IMR-90 (cell line): ENCODE data around the gene KDM8. TPM values are rescaled to one million over a fixed set of nuclear protein-coding genes. Genes with fewer than 3 reads are reported as not detected.

Source experiments
- ATAC-seq: fragments of 200-7000 bp; cut with Tn5 transposase; 2 replicates; pipeline ENCODE4 v1.9.1; 2020; ENCODE audit warnings: low read depth, mild to moderate bottlenecking, moderate library complexity
- BruUV-seq: library from RNA; stranded (reverse); fragments of 400-500 nt; replicated peaks from 2 replicates; lab custom pipeline; 2021; lab: Mats Ljungman, UMichigan
- CTCF ChIA-PET: fragments of 300-600 bp; formaldehyde crosslinking; extraction: SDS; loops from one replicate; lab custom pipeline; 2021; ENCODE audit warnings: antibody characterized with exemption; lab: Yijun Ruan, JAX
- POLR2A ChIA-PET: fragments of 300-600 bp; sonication (Branson Sonifier 250); formaldehyde crosslinking; loops from one replicate; lab custom pipeline; 2022; ENCODE audit warnings: antibody characterized with exemption; ENCODE audit not compliant: unreplicated experiment; lab: Charles Lee
- DNase-seq: peaks from one replicate; pipeline ENCODE4 v3.0.0; 2013
- H2AFZ ChIP-seq: replicated peaks from 2 replicates; pipeline ENCODE3; 2013; ENCODE audit warnings: low read length, mild to moderate bottlenecking; ENCODE audit not compliant: poor library complexity
- H2AK5ac ChIP-seq: 2 replicates; pipeline ENCODE4 v1.6.1; 2013; ENCODE audit warnings: low read depth, low read length, inconsistent platforms
- H2AK9ac ChIP-seq: replicated peaks from 2 replicates; pipeline ENCODE3; 2013; ENCODE audit warnings: mild to moderate bottlenecking, low read depth, low read length, moderate library complexity; ENCODE audit not compliant: poor library complexity
- H2BK120ac ChIP-seq: 2 replicates; pipeline ENCODE4 v1.6.1; 2013; ENCODE audit warnings: low read depth, low read length, inconsistent platforms
- H2BK15ac ChIP-seq: 3 replicates; pipeline ENCODE4 v1.6.1; 2013; ENCODE audit warnings: low read depth, low read length, inconsistent platforms
- H2BK20ac ChIP-seq: 2 replicates; pipeline ENCODE4 v1.6.1; 2013; ENCODE audit warnings: low read depth, mild to moderate bottlenecking, inconsistent platforms, low read length, moderate library complexity
- H2BK5ac ChIP-seq: 2 replicates; pipeline ENCODE4 v1.6.1; 2013; ENCODE audit warnings: mild to moderate bottlenecking, low read depth, low read length, inconsistent platforms; ENCODE audit not compliant: poor library complexity, severe bottlenecking
- H3K14ac ChIP-seq: replicated peaks from 2 replicates; pipeline ENCODE4 v1.6.1; 2013; ENCODE audit warnings: low read depth, low read length, inconsistent platforms
- H3K18ac ChIP-seq: 2 replicates; pipeline ENCODE4 v1.6.1; 2013; ENCODE audit warnings: low read depth, low read length, control low read depth
- H3K23ac ChIP-seq: 2 replicates; pipeline ENCODE4 v1.6.1; 2013; ENCODE audit warnings: low read depth, low read length, inconsistent platforms
- H3K27ac ChIP-seq: 2 replicates; pipeline ENCODE4 v1.5.1; 2013; ENCODE audit warnings: mild to moderate bottlenecking, control low read depth, low read length; ENCODE audit not compliant: insufficient read depth
- H3K27me3 ChIP-seq: 2 replicates; pipeline ENCODE4 v1.6.1; 2013; ENCODE audit warnings: low read length; ENCODE audit not compliant: control insufficient read depth, insufficient read depth
- H3K36me3 ChIP-seq: 2 replicates; pipeline ENCODE4 v1.6.1; 2013; ENCODE audit warnings: low read length, mixed read lengths; ENCODE audit not compliant: control insufficient read depth, insufficient read depth
- H3K4ac ChIP-seq: 2 replicates; pipeline ENCODE4 v1.6.1; 2013; ENCODE audit warnings: low read depth, low read length, inconsistent platforms
- H3K4me1 ChIP-seq: 2 replicates; pipeline ENCODE4 v1.6.1; 2013; ENCODE audit warnings: low read length, mixed read lengths; ENCODE audit not compliant: control insufficient read depth, insufficient read depth
- H3K4me2 ChIP-seq: 2 replicates; pipeline ENCODE4 v1.6.1; 2013; ENCODE audit warnings: low read depth, mild to moderate bottlenecking, control low read depth, low read length, moderate library complexity
- H3K4me3 ChIP-seq: 2 replicates; pipeline ENCODE4 v1.5.1; 2013; ENCODE audit warnings: low read depth, mild to moderate bottlenecking, control low read depth, low read length, moderate library complexity; ENCODE audit not compliant: insufficient read depth
- H3K56ac ChIP-seq: 2 replicates; pipeline ENCODE4 v1.6.1; 2013; ENCODE audit warnings: low read length, inconsistent platforms; ENCODE audit not compliant: insufficient read depth; ENCODE audit errors: extremely low read depth
- H3K79me1 ChIP-seq, 2 experiments: 2 replicates each; pipeline ENCODE4 v1.6.1; 2013; ENCODE audit warnings: low read length in 2 of 2, inconsistent platforms in 1 of 2, low read depth in 1 of 2
- H3K9ac ChIP-seq: 2 replicates; pipeline ENCODE4 v1.6.1; 2013; ENCODE audit warnings: low read depth, low read length, control low read depth
- H3K9me1 ChIP-seq: 2 replicates; pipeline ENCODE4 v1.6.1; 2013; ENCODE audit warnings: low read length, inconsistent platforms; ENCODE audit not compliant: insufficient read depth
- H3K9me3 ChIP-seq: 2 replicates; pipeline ENCODE4 v1.6.1; 2013; ENCODE audit warnings: low read length; ENCODE audit not compliant: control insufficient read depth, insufficient read depth
- H4K20me1 ChIP-seq: 2 replicates; pipeline ENCODE4 v1.6.1; 2013; ENCODE audit warnings: low read length, inconsistent platforms; ENCODE audit not compliant: insufficient read depth
- H4K5ac ChIP-seq: 2 replicates; pipeline ENCODE4 v1.6.1; 2013; ENCODE audit warnings: mild to moderate bottlenecking, low read depth, low read length, control low read depth
- H4K8ac ChIP-seq, 2 experiments: 2 replicates each; pipeline ENCODE4 v1.6.1; 2013; ENCODE audit warnings: low read depth in 2 of 2, low read length in 2 of 2, control low read depth in 1 of 2, inconsistent platforms in 1 of 2
- H4K91ac ChIP-seq: 2 replicates; pipeline ENCODE4 v1.6.1; 2013; ENCODE audit warnings: low read depth, low read length, inconsistent platforms; ENCODE audit not compliant: insufficient read depth
- BHLHE40 ChIP-seq: fragments of 150-350 bp; IDR thresholded peaks from 2 replicates; pipeline ENCODE4 v1.6.1; 2016; ENCODE audit warnings: mild to moderate bottlenecking, low read depth, low read length
- CHD1 ChIP-seq: IDR thresholded peaks from 2 replicates; pipeline ENCODE4 v1.6.1; 2012; ENCODE audit warnings: low read depth, low read length, improper control_type of control experiment
- FOS ChIP-seq: fragments of 150-350 bp; IDR thresholded peaks from 2 replicates; pipeline ENCODE4 v1.6.1; 2016; ENCODE audit warnings: low read depth, low read length
- MXI1 ChIP-seq: IDR thresholded peaks from 2 replicates; pipeline ENCODE4 v1.6.1; 2012; ENCODE audit warnings: low read depth, mild to moderate bottlenecking, low read length, moderate library complexity, borderline replicate concordance
- RAD21 ChIP-seq: IDR thresholded peaks from 2 replicates; pipeline ENCODE4 v1.6.1; 2012; ENCODE audit warnings: low read length, improper control_type of control experiment
- WGBS, 2 experiments: methylation state at CpG; one replicate each; pipeline versions ENCODE4 v1.1.5 to v1.1.7; 2013; ENCODE audit warnings: missing lambda C conversion rate in 2 of 2; ENCODE audit not compliant: insufficient read length in 1 of 2; ENCODE audit errors: extremely low coverage in 2 of 2; 5-methylcytosine and 5-hydroxymethylcytosine counted together
- dilution Hi-C: fragments of 300-500 bp; cut with HindIII; formaldehyde crosslinking; loops from one replicate; pipeline ENCODE4 v1.14.3; 2018; ENCODE audit warnings: low sequenced_read_pairs; ENCODE audit not compliant: unreplicated experiment
- in situ Hi-C: fragments of 300-500 bp; cut with MboI; formaldehyde crosslinking; loops from 3 replicates; pipeline ENCODE4 v1.14.3; 2019; ENCODE audit warnings: low sequenced_read_pairs, inconsistent platforms, mixed read lengths
- intact Hi-C: fragments of 100-400 bp; cut with micrococcal nuclease; formaldehyde crosslinking; loops from 2 replicates; pipeline ENCODE4 v1.10.0; 2022
- polyA plus RNA-seq, 3 experiments: library from polyadenylated mRNA; depleted of rRNA; stranded (reverse); fragments of >200 nt; gene quantifications; 2 replicates each; pipeline ENCODE4 v1.2.3, GENCODE V29; 2012; ENCODE audit warnings: low replicate concordance in 1 of 3
- total RNA-seq: library from RNA; depleted of rRNA; stranded (reverse); fragments of >200 nt; gene quantifications from 2 replicates; pipeline ENCODE4 v1.2.3, GENCODE V29; 2012

KDM8 gene
- total and polyA plus RNA-seq, 2 of the 4 experiments (the other 2 are of a cell fraction): 3.2 to 3.8 TPM

GRCh38 chr16:27258241-27258734, 55.0 kb downstream of the KDM8 start:
- Histone ChIP-seq H4K20me1 (no peaks in the 10 kb centered on the region), H3K79me1 (peaks cover 42 to 62% of the 10 kb centered on the region in 2 experiments), H3K9me1 (peaks cover 29% of the 10 kb centered on the region), H4K91ac (peak overlapping the region; percentile 86), H2BK120ac (peak overlapping the region; percentile 80), H3K9ac (peak overlapping the region; percentile 0; the same call in 1 of the 2 replicates), H3K23ac (peak overlapping the region; percentile 69; the same call in 1 of the 2 replicates), H2BK20ac (peak overlapping the region; percentile 87), H3K4me3 (no peak overlapping the region), H3K14ac (peak overlapping the region; percentile 90), H2BK15ac (peak overlapping the region; percentile 63), H3K18ac (peak overlapping the region; percentile 19), H2AFZ (no peak overlapping the region), H2BK5ac (peak overlapping the region; percentile 93), H4K8ac (peak overlapping the region; percentile 32 to 82; a peak in 3 of 4 replicates), H3K27ac (peak overlapping the region; percentile 58), H4K5ac (peak overlapping the region; percentile 55), H3K36me3 (peaks cover 12% of the 10 kb centered on the region), H3K9me3 (no peaks in the 10 kb centered on the region), H3K4ac (peak overlapping the region; percentile 79), H2AK5ac (peak overlapping the region; percentile 96), H3K4me1 (peaks cover 26% of the 10 kb centered on the region), H3K56ac (peak overlapping the region; percentile 24; the same call in 1 of the 2 replicates), H3K4me2 (peak overlapping the region; percentile 15; the same call in 1 of the 2 replicates), H3K27me3 (no peaks in the 10 kb centered on the region), H2AK9ac (no peak overlapping the region)
- dilution Hi-C loops: no loop called here
- no TSS peak for BruUV-seq
- WGBS, 2 experiments: no CpG with 5 or more reads among the region's 3 CpGs
- TF ChIP-seq FOS: no peak
- TF ChIP-seq RAD21: no peak
- TF ChIP-seq BHLHE40: no peak
- TF ChIP-seq MXI1: no peak
- no peak for TF ChIP-seq CHD1
- DNase-seq: peak; percentile 73
- peak; percentile 59 for ATAC-seq
- CTCF ChIA-PET: interaction anchor here (0.6 to 1.1 kb wide), 3 partner anchors 8 to 24 kb away, joined by 3 to 5 read pairs (median 4); no protein-coding TSS in a partner anchor
- POLR2A ChIA-PET: interaction anchor here (0.8 kb wide), 1 partner anchor 16 kb away, joined by 3 read pairs; no protein-coding TSS in a partner anchor
- in situ Hi-C loops: no loop called here
- intact Hi-C loops: no loop called here
